OCI-LY1 (cell line): Measurements from ENCODE around the gene ZBTB16.

Source experiments
- H2AFZ ChIP-seq: fragments of 200-600 bp; sonication (generic), shearing (Covaris generic); 2 replicates; pipeline ENCODE4 v1.6.0; 2014; ENCODE audit warnings: antibody characterized with exemption, mild to moderate bottlenecking, low read length
- H3F3A ChIP-seq: fragments of 200-600 bp; sonication (generic), shearing (Covaris generic); 2 replicates; pipeline ENCODE4 v1.6.0; 2014; ENCODE audit warnings: mild to moderate bottlenecking, antibody characterized with exemption, low read length, moderate library complexity; ENCODE audit not compliant: insufficient read depth
- H3K27ac ChIP-seq: fragments of 200-600 bp; sonication (generic); 2 replicates; pipeline ENCODE4 v1.5.1; 2014; ENCODE audit warnings: low read length, mixed run types, mild to moderate bottlenecking, low read depth; ENCODE audit not compliant: poor library complexity, severe bottlenecking
- H3K27me3 ChIP-seq: fragments of 200-600 bp; sonication (generic); 2 replicates; pipeline ENCODE4 v1.6.0; 2014; ENCODE audit warnings: antibody characterized with exemption, mild to moderate bottlenecking, low read length, moderate library complexity; ENCODE audit not compliant: insufficient read depth
- H3K36me3 ChIP-seq: fragments of 200-600 bp; sonication (generic); 2 replicates; pipeline ENCODE4 v1.6.1; 2014; ENCODE audit warnings: mild to moderate bottlenecking, antibody characterized with exemption, low read length, moderate library complexity, mixed read lengths; ENCODE audit not compliant: insufficient read depth
- H3K4me1 ChIP-seq: fragments of 200-600 bp; sonication (generic); 2 replicates; pipeline ENCODE4 v1.5.1; 2014; ENCODE audit warnings: mild to moderate bottlenecking, low read length, moderate library complexity; ENCODE audit not compliant: insufficient read depth, severe bottlenecking
- H3K4me2 ChIP-seq: fragments of 200-600 bp; sonication (generic), shearing (Covaris generic); 2 replicates; pipeline ENCODE4 v1.6.1; 2014; ENCODE audit warnings: low read length
- H3K4me3 ChIP-seq: fragments of 200-600 bp; sonication (generic); 2 replicates; pipeline ENCODE4 v1.5.1; 2014; ENCODE audit warnings: low read length, low read depth, mild to moderate bottlenecking, mixed read lengths; ENCODE audit not compliant: poor library complexity, severe bottlenecking
- H3K79me2 ChIP-seq: fragments of 200-600 bp; shearing (Covaris generic); 2 replicates; pipeline ENCODE4 v1.6.1; 2016; ENCODE audit warnings: mixed run types, low read length, mixed read lengths; ENCODE audit not compliant: insufficient read depth
- H3K9ac ChIP-seq: fragments of 200-600 bp; sonication (generic), shearing (Covaris generic); 2 replicates; pipeline ENCODE4 v1.6.1; 2014; ENCODE audit warnings: mild to moderate bottlenecking, low read length, mixed read lengths
- H3K9me2 ChIP-seq: fragments of 200-600 bp; sonication (generic), shearing (Covaris generic); 2 replicates; pipeline ENCODE4 v1.6.1; 2014; ENCODE audit warnings: low read depth, mild to moderate bottlenecking, low read length, mixed read lengths
- H3K9me3 ChIP-seq: fragments of 200-600 bp; shearing (Covaris generic); 2 replicates; pipeline ENCODE4 v1.6.1; 2014; ENCODE audit warnings: low read length, mixed read lengths
- H4K20me1 ChIP-seq: fragments of 200-600 bp; sonication (generic), shearing (Covaris generic); 2 replicates; pipeline ENCODE4 v1.6.0; 2016; ENCODE audit warnings: mild to moderate bottlenecking, low read length; ENCODE audit not compliant: insufficient read depth
- CTCF ChIP-seq: fragments of 200-600 bp; sonication (generic), shearing (Covaris generic); IDR thresholded peaks from 2 replicates; pipeline ENCODE4 v1.5.1; 2017; ENCODE audit warnings: mild to moderate bottlenecking, antibody characterized with exemption, low read length, moderate library complexity, mixed read lengths
- EZH2 ChIP-seq: fragments of 200-600 bp; sonication (generic), shearing (Covaris generic); IDR thresholded peaks from 2 replicates; pipeline ENCODE4 v1.8.0; 2017; ENCODE audit warnings: borderline replicate concordance, mixed run types, mild to moderate bottlenecking, antibody characterized with exemption, low read length, moderate library complexity, mixed read lengths

ZBTB16 gene

GRCh38 chr11:114200351-114201133 lies 141.0 kb downstream of the ZBTB16 start:
- Histone ChIP-seq H3K9me3 (no peaks in the 10 kb centered on the region), H3K27ac (no peak overlapping the region), H4K20me1 (no peaks in the 10 kb centered on the region), H3K9ac (no peak overlapping the region), H3F3A (no peaks in the 10 kb centered on the region), H3K4me2 (no peak overlapping the region), H3K4me3 (no peak overlapping the region), H3K27me3 (no peaks in the 10 kb centered on the region), H3K79me2 (no peaks in the 10 kb centered on the region), H3K9me2 (no peaks in the 10 kb centered on the region), H2AFZ (no peak overlapping the region), H3K36me3 (no peaks in the 10 kb centered on the region), H3K4me1 (no peaks in the 10 kb centered on the region)
- TF ChIP-seq EZH2: no peak

DNA sequence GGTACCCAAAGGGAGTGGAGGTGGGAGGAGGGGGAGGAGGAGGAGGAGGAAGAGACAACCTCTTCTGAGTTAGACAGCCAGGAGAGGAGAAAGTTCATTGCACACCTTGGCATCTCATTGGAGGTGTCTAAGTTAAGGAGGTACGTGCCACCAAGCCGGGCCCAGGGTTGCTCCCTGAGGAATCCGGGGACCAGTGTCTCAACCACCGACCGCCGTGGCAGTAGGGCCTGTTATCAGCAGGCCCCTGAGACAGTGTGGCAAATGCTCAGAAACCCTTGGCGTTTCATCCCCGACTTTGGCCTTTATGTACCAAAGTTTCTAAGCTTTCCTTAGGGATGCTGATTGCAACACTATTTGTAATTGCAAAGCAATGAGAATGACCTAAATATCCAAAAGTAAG lies 141.7 kb downstream of the ZBTB16 start:
- H3K27me3 ChIP-seq: no peaks in the 10 kb centered on the region
- H3F3A ChIP-seq: no peaks in the 10 kb centered on the region
- no peak overlapping the region for H2AFZ ChIP-seq
- TF ChIP-seq EZH2 (no peak), CTCF (no peak)
- no peak overlapping the region for H3K9ac ChIP-seq
- no peaks in the 10 kb centered on the region for H3K79me2 ChIP-seq
- H3K4me2 ChIP-seq: no peak overlapping the region
- no peaks in the 10 kb centered on the region for H3K36me3 ChIP-seq
- no peaks in the 10 kb centered on the region for H3K9me2 ChIP-seq
- H4K20me1 ChIP-seq: no peaks in the 10 kb centered on the region
- H3K4me1 ChIP-seq: no peaks in the 10 kb centered on the region
- no peak overlapping the region for H3K27ac ChIP-seq
- H3K4me3 ChIP-seq: no peak overlapping the region
- H3K9me3 ChIP-seq: no peaks in the 10 kb centered on the region

DNA sequence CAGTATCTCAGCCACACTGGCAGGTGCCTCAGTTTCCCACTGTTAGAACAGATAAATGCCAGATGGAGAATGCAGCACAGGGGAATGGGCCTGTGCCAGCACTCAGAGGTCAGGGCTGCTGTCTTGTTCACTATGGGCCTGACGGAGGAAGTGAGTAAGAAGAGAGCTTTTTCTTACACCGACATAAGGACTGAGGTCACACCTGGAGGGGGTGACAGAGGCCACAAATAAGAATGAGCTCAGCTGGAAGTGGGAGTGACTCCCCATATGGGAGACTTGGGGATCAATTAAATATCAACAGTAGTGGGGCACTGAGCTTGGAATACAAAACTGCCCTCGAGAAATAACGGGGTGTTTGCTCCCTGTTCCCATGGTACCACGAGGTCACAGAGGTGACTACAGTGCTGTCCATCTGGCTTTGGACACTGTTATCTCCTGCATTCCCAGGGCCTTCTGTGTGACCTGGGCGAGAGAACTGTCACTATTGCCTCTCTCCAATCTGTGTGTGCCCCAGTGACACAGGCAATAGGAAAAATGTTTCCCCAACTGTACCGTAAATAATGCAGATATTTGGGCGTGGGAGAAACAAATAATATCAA lies 142.6 kb downstream of the ZBTB16 start:
- Histone ChIP-seq H3K9me2 (no peaks in the 10 kb centered on the region), H3K27ac (no peak overlapping the region), H3F3A (no peaks in the 10 kb centered on the region), H2AFZ (no peak overlapping the region), H3K9me3 (no peaks in the 10 kb centered on the region), H3K79me2 (no peaks in the 10 kb centered on the region), H3K36me3 (no peaks in the 10 kb centered on the region), H3K4me1 (no peaks in the 10 kb centered on the region), H3K27me3 (no peaks in the 10 kb centered on the region), H4K20me1 (no peaks in the 10 kb centered on the region), H3K4me2 (no peak overlapping the region), H3K4me3 (no peak overlapping the region), H3K9ac (no peak overlapping the region)
- no peak for TF ChIP-seq EZH2

DNA sequence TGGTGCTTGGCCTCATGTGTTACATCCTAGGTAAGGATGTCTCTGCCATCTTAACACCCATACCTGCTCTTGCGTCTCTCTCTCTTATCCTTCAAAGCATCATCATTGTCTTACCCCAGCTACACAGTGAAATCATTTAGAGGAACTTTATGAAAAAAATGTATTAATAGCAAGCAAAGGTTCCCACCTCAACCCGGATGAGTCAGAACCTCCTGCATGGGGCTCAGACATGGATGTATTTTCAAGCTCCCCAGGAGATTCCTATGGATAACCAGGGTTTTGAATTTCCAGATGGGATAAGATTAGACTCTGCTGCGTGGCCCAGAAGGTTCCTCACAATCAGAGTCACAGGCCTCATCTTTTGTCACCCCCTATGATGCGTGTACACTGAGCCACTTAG lies 147.6 kb downstream of the ZBTB16 start:
- Histone ChIP-seq H3K79me2 (no peaks in the 10 kb centered on the region), H4K20me1 (no peaks in the 10 kb centered on the region), H3K27ac (no peak overlapping the region), H3K27me3 (no peaks in the 10 kb centered on the region), H2AFZ (no peak overlapping the region), H3K4me2 (no peak overlapping the region), H3K9me2 (no peaks in the 10 kb centered on the region), H3K9ac (no peak overlapping the region), H3K4me3 (no peak overlapping the region), H3K4me1 (no peaks in the 10 kb centered on the region), H3K36me3 (no peaks in the 10 kb centered on the region), H3F3A (no peaks in the 10 kb centered on the region), H3K9me3 (no peaks in the 10 kb centered on the region)
- TF ChIP-seq EZH2: no peak
- TF ChIP-seq CTCF: no peak
